Pancreas (tissue), 10 donors: ENCODE results near the gene LTO1. TPM values are rescaled to one million over a fixed set of nuclear protein-coding genes. Genes with fewer than 3 reads are reported as not detected.

Experiments used
- ATAC-seq, 4 donors: fragments of 200-7000 bp; cut with Tn5 transposase; one replicate each; pipeline versions ENCODE4 v1.8.0 to v1.9.1; 2020; ENCODE audit warnings: mild to moderate bottlenecking in 4 of 4, moderate library complexity in 4 of 4
- DNase-seq, 6 donors: peaks; one replicate each; pipeline ENCODE4 v3.0.0-alpha.2; 2020
- FAIRE-seq: peaks from 2 replicates; lab custom pipeline; 2012; peaks lifted over from hg19 to GRCh38; lab: Jason Lieb, UNC
- H3K27ac ChIP-seq, 4 donors: fragments of 200-600 bp; sonication (generic); 1 replicate in 3 of 4; 2 replicates in 1 of 4; pipeline versions ENCODE4 v1.5.0 to v1.8.0; 2020
- H3K27me3 ChIP-seq, 4 donors: fragments of 200-600 bp; one replicate each; pipeline ENCODE4 v1.8.0; 2021
- H3K36me3 ChIP-seq, 3 donors: fragments of 200-600 bp; sonication (generic) in 1 of 3; one replicate each; pipeline versions ENCODE4 v1.5.0 to v1.8.0; 2020 to 2021
- H3K4me1 ChIP-seq, 3 donors: fragments of 200-600 bp; one replicate each; pipeline ENCODE4 v1.8.0; 2021
- H3K4me3 ChIP-seq, 4 donors: fragments of 200-600 bp; sonication (generic) in 2 of 4; one replicate each; pipeline versions ENCODE4 v1.5.0 to v1.8.0; 2020 to 2021
- H3K9me3 ChIP-seq, 4 donors: fragments of 200-600 bp; one replicate each; pipeline ENCODE4 v1.8.0; 2021
- WGBS, 2 donors: extraction: QIAGEN DNeasy Blood & Tissue Kit; methylation state at CpG; one replicate each; pipeline ENCODE4 v1.1.7; 2013; 5-methylcytosine and 5-hydroxymethylcytosine counted together
- intact Hi-C, 3 donors: fragments of 100-400 bp; cut with DNase I; formaldehyde crosslinking; loops; one replicate each; pipeline versions ENCODE4 v1.11.1 to v1.14.2; 2022
- polyA plus RNA-seq, 2 donors: library from polyadenylated mRNA; stranded (reverse); fragments of 200-250 nt; gene quantifications; one replicate each; pipeline ENCODE4 v1.2.3, GENCODE V29; 2013
- total RNA-seq, 6 donors: library from RNA; stranded (reverse); fragmentation: NEBNext Ultra II Directional in 4 of 6; extraction: Animal tissue kit (Norgen Biotek cat#: 25700) in 4 of 6; gene quantifications; one replicate each; pipeline versions ENCODE4 v1.2.1 to v1.2.4, GENCODE V29; 2021 to 2023
- TF ChIP-seq, protein P1 (sequence below), 4 donors: fragments of 200-600 bp; sonication (generic) in 3 of 4; IDR thresholded peaks; one replicate each; pipeline versions ENCODE4 v1.5.0 to v1.8.0; 2021; ENCODE audit warnings: antibody characterized with exemption in 4 of 4
- donor health status: healthy with polysubstance abuse.
- donor health status: DM: no; HTN: no; CAD: no; lungs with moderate emphysema.
- donor health status: DM: no; HTN: no; CAD: no.
- donor health status: control.
- donor health status: control.
- donor health status: Bipolar disorder and iron deficiency.
- donor health status: DM: yes; HTN: yes; CAD: no.
- donor health status: DM: no; HTN: no; CAD: no.
- donor health status: DM: no; HTN: no; CAD: no.
- donor health status: DM: yes; HTN: yes; CAD: no.

LTO1 gene
- total and polyA plus RNA-seq, 8 donors: 7.7 to 27.8 (median 12.2) TPM

DNA sequence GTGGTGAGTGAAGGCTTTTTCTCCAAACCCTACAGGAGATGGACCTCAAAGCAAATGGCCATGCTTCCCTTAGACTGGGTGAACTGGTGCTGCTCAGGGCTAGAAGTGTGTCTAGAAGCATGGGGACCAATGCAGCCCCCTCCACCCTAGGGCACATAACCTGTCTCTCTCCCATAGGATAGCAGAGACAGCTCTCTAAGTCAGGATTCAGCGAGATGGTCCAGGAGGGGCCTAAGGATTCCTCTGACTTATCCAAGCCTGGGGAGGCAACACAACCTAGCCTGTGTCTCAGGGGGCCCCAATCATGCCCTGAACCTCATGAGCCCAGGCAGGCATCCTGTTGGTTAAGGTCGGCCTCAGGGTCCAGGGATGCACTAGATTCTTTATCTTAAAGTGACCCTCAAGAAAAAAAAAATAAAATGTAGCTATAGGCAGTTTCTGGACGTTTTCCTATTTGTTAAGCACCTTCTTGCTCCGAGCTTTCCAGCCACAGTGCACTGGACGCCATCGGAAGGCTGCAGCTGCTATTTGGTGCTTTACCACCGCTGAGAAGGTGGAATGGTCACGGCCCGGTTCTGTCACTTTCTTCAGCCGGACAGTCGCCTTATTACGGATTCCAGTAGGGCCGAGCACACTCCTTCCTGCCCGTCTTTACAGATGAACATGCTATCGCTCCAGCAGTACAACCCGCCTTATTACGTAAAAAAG lies 39.2 kb downstream of the LTO1 start:
- no peak for ATAC-seq
- WGBS, 2 donors: 15 to 17% methylated on average over 17 of the region's 17 CpGs
- peak overlapping the region in 3 of 4 donors; percentile 16 to 22 (median 21) for H3K27ac ChIP-seq

DNA sequence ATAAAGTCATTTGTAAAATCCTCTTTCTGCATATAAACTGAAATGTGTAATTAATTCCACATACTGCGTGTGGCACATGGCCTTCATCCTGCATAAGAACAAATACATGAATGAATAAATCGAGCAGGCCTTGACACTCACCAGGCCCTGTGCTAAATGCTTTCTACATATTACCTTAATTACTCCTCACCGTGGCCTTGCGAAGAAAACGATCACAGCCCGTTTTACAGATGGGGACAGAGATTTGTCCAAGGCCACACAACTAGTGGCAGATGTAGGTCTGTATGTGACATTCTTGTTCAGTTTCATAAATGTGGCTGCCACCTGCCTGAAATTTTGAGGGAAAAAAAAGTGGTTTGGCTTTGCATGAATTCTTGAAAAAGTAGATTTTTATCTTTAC lies 40.0 kb downstream of the LTO1 start:
- Histone ChIP-seq H3K27ac (no peak overlapping the region), H3K4me3 (no peak overlapping the region), H3K36me3 (no peaks in the 10 kb centered on the region), H3K27me3 (peaks cover 0 to 10% (median 0%) of the 10 kb centered on the region in 4 donors), H3K4me1 (peaks cover 0 to 22% (median 18%) of the 10 kb centered on the region in 3 donors), H3K9me3 (no peaks in the 10 kb centered on the region)
- ATAC-seq (no peak), FAIRE-seq (no peak), DNase-seq (peak in 1 of 6 donors; percentile 12)
- intact Hi-C loops: no loop called here
- 60% methylated on average over 6 of the region's 6 CpGs for WGBS, 2 donors
- TF ChIP-seq, protein P1, sequence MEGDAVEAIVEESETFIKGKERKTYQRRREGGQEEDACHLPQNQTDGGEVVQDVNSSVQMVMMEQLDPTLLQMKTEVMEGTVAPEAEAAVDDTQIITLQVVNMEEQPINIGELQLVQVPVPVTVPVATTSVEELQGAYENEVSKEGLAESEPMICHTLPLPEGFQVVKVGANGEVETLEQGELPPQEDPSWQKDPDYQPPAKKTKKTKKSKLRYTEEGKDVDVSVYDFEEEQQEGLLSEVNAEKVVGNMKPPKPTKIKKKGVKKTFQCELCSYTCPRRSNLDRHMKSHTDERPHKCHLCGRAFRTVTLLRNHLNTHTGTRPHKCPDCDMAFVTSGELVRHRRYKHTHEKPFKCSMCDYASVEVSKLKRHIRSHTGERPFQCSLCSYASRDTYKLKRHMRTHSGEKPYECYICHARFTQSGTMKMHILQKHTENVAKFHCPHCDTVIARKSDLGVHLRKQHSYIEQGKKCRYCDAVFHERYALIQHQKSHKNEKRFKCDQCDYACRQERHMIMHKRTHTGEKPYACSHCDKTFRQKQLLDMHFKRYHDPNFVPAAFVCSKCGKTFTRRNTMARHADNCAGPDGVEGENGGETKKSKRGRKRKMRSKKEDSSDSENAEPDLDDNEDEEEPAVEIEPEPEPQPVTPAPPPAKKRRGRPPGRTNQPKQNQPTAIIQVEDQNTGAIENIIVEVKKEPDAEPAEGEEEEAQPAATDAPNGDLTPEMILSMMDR (IDR thresholded peaks at IDR 0.05): no peak

More for the DNA sequence above, 39.2 kb downstream of the LTO1 start:
- DNase-seq: peak in 1 of 6 donors; percentile 15
- intact Hi-C loops: no loop called here
- Histone ChIP-seq H3K4me1 (peaks cover 0 to 24% (median 22%) of the 10 kb centered on the region in 3 donors), H3K9me3 (no peaks in the 10 kb centered on the region), H3K4me3 (peak overlapping the region in 2 of 4 donors; percentile 24 to 37), H3K27me3 (peaks cover 0 to 13% (median 0%) of the 10 kb centered on the region in 4 donors), H3K36me3 (no peaks in the 10 kb centered on the region)
- TF ChIP-seq, protein P1 (IDR thresholded peaks at IDR 0.05): no peak
- no peak for FAIRE-seq

DNA sequence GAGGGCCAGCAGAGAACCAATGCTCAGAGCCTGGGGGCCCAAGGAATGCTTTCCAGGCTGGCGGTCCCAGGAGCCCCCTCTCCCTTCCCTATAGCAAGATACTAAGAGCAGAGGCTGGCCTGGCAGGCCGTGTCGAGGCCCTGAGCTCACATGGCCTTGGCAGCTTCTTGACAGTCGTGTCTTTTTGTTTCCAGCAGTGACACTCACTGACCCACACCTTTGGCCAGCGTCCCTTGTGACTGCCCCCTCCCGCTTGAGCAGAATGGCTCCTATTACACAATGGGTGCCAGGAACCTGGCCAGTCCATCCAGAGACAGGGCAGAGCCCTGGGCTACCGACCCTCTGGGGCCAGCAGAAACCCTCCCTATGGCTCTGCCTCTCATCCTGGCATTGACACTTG lies 40.6 kb downstream of the LTO1 start:
- Histone ChIP-seq H3K27ac (no peak overlapping the region), H3K36me3 (no peaks in the 10 kb centered on the region), H3K4me1 (peaks cover 0 to 22% (median 18%) of the 10 kb centered on the region in 3 donors), H3K27me3 (peaks cover 0 to 7% (median 0%) of the 10 kb centered on the region in 4 donors), H3K4me3 (no peak overlapping the region), H3K9me3 (no peaks in the 10 kb centered on the region)
- 42 to 49% methylated on average over 7 of the region's 7 CpGs for WGBS, 2 donors
- intact Hi-C loops: no loop called here
- ATAC-seq (no peak), DNase-seq (peak in 1 of 6 donors; percentile 39), FAIRE-seq (no peak)
- TF ChIP-seq, protein P1 (IDR thresholded peaks at IDR 0.05): no peak

DNA sequence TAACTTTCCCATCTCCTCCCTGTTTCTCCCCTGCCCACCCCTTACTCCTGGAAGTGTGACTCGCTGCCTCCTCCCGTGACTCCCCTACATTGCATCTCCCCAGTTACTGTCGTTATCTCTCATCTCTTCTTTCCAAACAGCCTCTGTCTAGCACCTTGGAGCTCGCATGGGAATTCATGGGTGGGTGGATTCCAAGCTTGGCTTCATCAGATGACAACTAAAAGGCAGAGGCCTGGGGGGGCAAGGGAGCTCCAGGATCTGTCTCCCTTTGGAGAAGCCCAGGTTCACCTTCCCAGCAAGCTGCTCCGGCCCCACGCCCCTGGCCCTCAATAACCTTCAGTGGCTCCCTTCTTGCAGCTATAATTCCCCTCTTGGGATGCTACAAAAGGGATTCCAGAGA lies 41.1 kb downstream of the LTO1 start:
- Histone ChIP-seq H3K4me1 (peaks cover 0 to 22% (median 18%) of the 10 kb centered on the region in 3 donors), H3K27me3 (peaks cover 0 to 4% (median 0%) of the 10 kb centered on the region in 4 donors), H3K27ac (no peak overlapping the region), H3K36me3 (no peaks in the 10 kb centered on the region), H3K9me3 (no peaks in the 10 kb centered on the region), H3K4me3 (no peak overlapping the region)
- 69 to 90% methylated on average over 6 of the region's 6 CpGs for WGBS, 2 donors
- no peak for ATAC-seq
- DNase-seq: peak in 1 of 6 donors; percentile 32
- no peak for FAIRE-seq
- TF ChIP-seq, protein P1 (IDR thresholded peaks at IDR 0.05): no peak
- intact Hi-C loops: no loop called here

DNA sequence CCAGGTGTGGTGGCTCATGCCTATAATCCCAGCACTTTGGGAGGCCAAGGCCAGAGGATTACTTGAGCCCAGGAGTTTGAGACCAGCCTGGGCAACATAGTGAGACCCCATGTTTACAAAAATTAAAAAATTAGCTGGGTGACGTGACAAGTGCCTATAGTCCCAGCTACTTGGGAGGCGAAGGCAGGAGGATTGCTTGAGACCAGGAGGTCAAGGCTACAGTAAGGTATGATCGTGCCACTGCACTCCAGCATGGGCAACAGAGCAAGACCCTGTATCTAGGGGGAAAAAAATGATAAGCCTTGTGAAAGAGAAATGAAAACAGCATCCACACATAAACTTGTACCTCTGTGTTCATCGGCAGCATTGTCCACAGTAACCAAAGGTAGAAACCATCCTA lies 42.3 kb downstream of the LTO1 start:
- Histone ChIP-seq H3K4me3 (no peak overlapping the region), H3K9me3 (no peaks in the 10 kb centered on the region), H3K36me3 (no peaks in the 10 kb centered on the region), H3K27me3 (peaks cover 0 to under 1% (median 0%) of the 10 kb centered on the region in 4 donors), H3K4me1 (peaks cover 0 to 17% (median 13%) of the 10 kb centered on the region in 3 donors), H3K27ac (no peak overlapping the region)
- intact Hi-C loops: no loop called here
- WGBS, 2 donors: 85 to 90% methylated on average over 4 of the region's 4 CpGs
- ATAC-seq (no peak), DNase-seq (no peak), FAIRE-seq (no peak)
- TF ChIP-seq, protein P1 (IDR thresholded peaks at IDR 0.05): no peak
